SU-DHL-6 (cell line): ENCODE measurements around the gene CELSR1.

Experiments used
- H2AFZ ChIP-seq: fragments of 200-600 bp; sonication (generic); 2 replicates; pipeline ENCODE4 v1.6.1; 2014; ENCODE audit warnings: low read depth, mild to moderate bottlenecking, moderate library complexity, mixed read lengths, antibody characterized with exemption, low read length; ENCODE audit not compliant: severe bottlenecking
- H3F3A ChIP-seq: fragments of 200-600 bp; shearing (Covaris generic); 2 replicates; pipeline ENCODE4 v1.6.0; 2016; ENCODE audit warnings: antibody characterized with exemption, mild to moderate bottlenecking; ENCODE audit not compliant: insufficient read depth
- H3K27ac ChIP-seq: fragments of 200-600 bp; sonication (generic); 2 replicates; pipeline ENCODE4 v1.5.1; 2016; ENCODE audit warnings: low read depth, mild to moderate bottlenecking, low read length, moderate library complexity, mixed read lengths
- H3K27me3 ChIP-seq: fragments of 200-600 bp; sonication (generic), shearing (Covaris generic); 2 replicates; pipeline ENCODE4 v1.6.0; 2014; ENCODE audit warnings: mild to moderate bottlenecking, low read length
- H3K36me3 ChIP-seq: fragments of 200-600 bp; sonication (generic); 2 replicates; pipeline ENCODE4 v1.6.1; 2014; ENCODE audit warnings: mild to moderate bottlenecking, low read length, mixed read lengths
- H3K4me2 ChIP-seq: fragments of 300-600, 200-600 bp; shearing (Covaris generic), sonication (generic); 2 replicates; pipeline ENCODE4 v1.6.0; 2014; ENCODE audit warnings: low read length, low read depth, mild to moderate bottlenecking; ENCODE audit not compliant: poor library complexity, severe bottlenecking
- H3K4me3 ChIP-seq: fragments of 200-600 bp; sonication (generic); 2 replicates; pipeline ENCODE4 v1.5.1; 2014; ENCODE audit warnings: antibody characterized with exemption, low read length, mild to moderate bottlenecking, mixed read lengths; ENCODE audit not compliant: insufficient read depth, poor library complexity, severe bottlenecking
- H3K79me2 ChIP-seq: fragments of 200-600 bp; sonication (generic); 2 replicates; pipeline ENCODE4 v1.6.1; 2014; ENCODE audit warnings: mild to moderate bottlenecking, low read length, moderate library complexity; ENCODE audit not compliant: insufficient read depth
- H3K9ac ChIP-seq: fragments of 200-600 bp; sonication (generic); 2 replicates; pipeline ENCODE4 v1.7.0; 2014; ENCODE audit warnings: mild to moderate bottlenecking, low read length
- H3K9me2 ChIP-seq: fragments of 200-600 bp; sonication (generic); replicated peaks from 2 replicates; pipeline ENCODE4 v1.6.1; 2014; ENCODE audit warnings: low read length; ENCODE audit not compliant: insufficient read depth
- H3K9me3 ChIP-seq: fragments of 200-600 bp; sonication (generic); 2 replicates; pipeline ENCODE4 v1.6.1; 2014; ENCODE audit warnings: low read length, mixed read lengths; ENCODE audit not compliant: insufficient read depth
- H4K20me1 ChIP-seq: fragments of 200-600 bp; sonication (generic); 2 replicates; pipeline ENCODE4 v1.6.1; 2014; ENCODE audit warnings: low read depth, mild to moderate bottlenecking, antibody characterized with exemption, low read length, moderate library complexity, mixed read lengths
- EZH2phosphoT487 ChIP-seq: fragments of 200-600 bp; sonication (generic), shearing (Covaris generic); conservative IDR thresholded peaks from 2 replicates; pipeline ENCODE4 v1.6.1; 2018; ENCODE audit warnings: mild to moderate bottlenecking, antibody characterized with exemption, low read length, moderate library complexity, mixed read lengths
- TF ChIP-seq, protein P1 (sequence below): fragments of 200-600 bp; sonication (generic); IDR thresholded peaks from one replicate; pipeline ENCODE4 v1.5.1; 2017; ENCODE audit warnings: antibody characterized with exemption, mild to moderate bottlenecking, low read length, moderate library complexity; ENCODE audit not compliant: insufficient read depth, poor library complexity, severe bottlenecking

CELSR1 gene

GRCh38 chr22:46511151-46512038 lies 26.0 kb downstream of the CELSR1 start:
- H3K4me3 ChIP-seq, result no peak overlapping the region
- no peaks in the 10 kb centered on the region for H3K9me3 ChIP-seq
- no peaks in the 10 kb centered on the region for H3K79me2 ChIP-seq
- no peak overlapping the region for H3K4me2 ChIP-seq
- no peak overlapping the region for H3K27ac ChIP-seq
- no peaks in the 10 kb centered on the region for H4K20me1 ChIP-seq
- no peaks in the 10 kb centered on the region for H3K27me3 ChIP-seq
- H3K9ac ChIP-seq, result no peak overlapping the region
- no peak for TF ChIP-seq EZH2phosphoT487
- TF ChIP-seq, protein P1, sequence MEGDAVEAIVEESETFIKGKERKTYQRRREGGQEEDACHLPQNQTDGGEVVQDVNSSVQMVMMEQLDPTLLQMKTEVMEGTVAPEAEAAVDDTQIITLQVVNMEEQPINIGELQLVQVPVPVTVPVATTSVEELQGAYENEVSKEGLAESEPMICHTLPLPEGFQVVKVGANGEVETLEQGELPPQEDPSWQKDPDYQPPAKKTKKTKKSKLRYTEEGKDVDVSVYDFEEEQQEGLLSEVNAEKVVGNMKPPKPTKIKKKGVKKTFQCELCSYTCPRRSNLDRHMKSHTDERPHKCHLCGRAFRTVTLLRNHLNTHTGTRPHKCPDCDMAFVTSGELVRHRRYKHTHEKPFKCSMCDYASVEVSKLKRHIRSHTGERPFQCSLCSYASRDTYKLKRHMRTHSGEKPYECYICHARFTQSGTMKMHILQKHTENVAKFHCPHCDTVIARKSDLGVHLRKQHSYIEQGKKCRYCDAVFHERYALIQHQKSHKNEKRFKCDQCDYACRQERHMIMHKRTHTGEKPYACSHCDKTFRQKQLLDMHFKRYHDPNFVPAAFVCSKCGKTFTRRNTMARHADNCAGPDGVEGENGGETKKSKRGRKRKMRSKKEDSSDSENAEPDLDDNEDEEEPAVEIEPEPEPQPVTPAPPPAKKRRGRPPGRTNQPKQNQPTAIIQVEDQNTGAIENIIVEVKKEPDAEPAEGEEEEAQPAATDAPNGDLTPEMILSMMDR, result no peak
- H3K36me3 ChIP-seq, result no peaks in the 10 kb centered on the region
- no peak overlapping the region for H2AFZ ChIP-seq
- H3F3A ChIP-seq, result no peaks in the 10 kb centered on the region
- no peaks in the 10 kb centered on the region for H3K9me2 ChIP-seq

- Histone ChIP-seq H3K4me3 (no peak overlapping the region), H3K4me2 (no peak overlapping the region), H3K9ac (no peak overlapping the region)
Measured at GRCh38 chr22:46509416-46510089, 27.9 kb downstream of the CELSR1 start.

DNA sequence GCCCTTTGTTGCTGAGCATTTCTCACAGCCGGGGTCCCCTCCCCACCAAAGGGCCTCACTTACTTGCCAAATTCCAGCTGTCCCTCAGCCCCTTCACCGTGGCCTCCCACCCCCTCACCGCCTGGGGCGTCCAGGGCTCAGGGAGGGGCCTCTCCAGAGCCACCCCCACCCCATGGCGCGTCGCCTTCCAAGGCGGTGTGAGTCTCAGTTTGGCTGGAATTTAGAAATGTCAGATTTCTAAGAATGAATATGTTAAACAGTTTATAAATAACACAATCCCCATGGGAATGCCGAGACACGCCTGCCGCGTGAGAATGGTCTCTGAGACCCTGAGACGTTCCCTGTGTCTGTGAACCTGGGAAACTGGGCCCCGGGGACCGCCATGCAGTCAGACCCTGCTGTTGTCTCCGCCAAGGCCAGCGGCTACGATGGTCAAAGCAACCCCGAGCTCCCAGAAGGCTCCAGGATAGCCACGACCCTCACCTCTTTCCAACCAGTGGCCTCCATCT lies 28.9 kb downstream of the CELSR1 start:
- Histone ChIP-seq H3K36me3 (no peaks in the 10 kb centered on the region), H3K4me3 (no peak overlapping the region), H3F3A (no peaks in the 10 kb centered on the region), H2AFZ (no peak overlapping the region), H3K79me2 (no peaks in the 10 kb centered on the region), H3K27me3 (no peaks in the 10 kb centered on the region), H3K9ac (no peak overlapping the region), H3K9me2 (no peaks in the 10 kb centered on the region), H3K4me2 (no peak overlapping the region), H4K20me1 (no peaks in the 10 kb centered on the region), H3K9me3 (no peaks in the 10 kb centered on the region), H3K27ac (no peak overlapping the region)
- TF ChIP-seq, protein P1, result no peak
- no peak for TF ChIP-seq EZH2phosphoT487

More at GRCh38 chr22:46509416-46510089, 27.9 kb downstream of the CELSR1 start:
- Histone ChIP-seq H3K27me3 (no peaks in the 10 kb centered on the region), H3F3A (no peaks in the 10 kb centered on the region), H3K36me3 (no peaks in the 10 kb centered on the region), H4K20me1 (no peaks in the 10 kb centered on the region), H2AFZ (no peak overlapping the region), H3K27ac (no peak overlapping the region), H3K9me3 (no peaks in the 10 kb centered on the region), H3K79me2 (no peaks in the 10 kb centered on the region), H3K9me2 (no peaks in the 10 kb centered on the region)
- TF ChIP-seq, protein P1, result no peak
- no peak for TF ChIP-seq EZH2phosphoT487
